NCI-H2171 treated with DMSO at 0.1 percent for 48 hours (cell line): ENCODE results near the gene NOS1.

Experiments used
- DNase-seq: peaks from one replicate; lab custom pipeline; 2025; lab: John Stamatoyannopoulos, UW

NOS1 gene

DNA sequence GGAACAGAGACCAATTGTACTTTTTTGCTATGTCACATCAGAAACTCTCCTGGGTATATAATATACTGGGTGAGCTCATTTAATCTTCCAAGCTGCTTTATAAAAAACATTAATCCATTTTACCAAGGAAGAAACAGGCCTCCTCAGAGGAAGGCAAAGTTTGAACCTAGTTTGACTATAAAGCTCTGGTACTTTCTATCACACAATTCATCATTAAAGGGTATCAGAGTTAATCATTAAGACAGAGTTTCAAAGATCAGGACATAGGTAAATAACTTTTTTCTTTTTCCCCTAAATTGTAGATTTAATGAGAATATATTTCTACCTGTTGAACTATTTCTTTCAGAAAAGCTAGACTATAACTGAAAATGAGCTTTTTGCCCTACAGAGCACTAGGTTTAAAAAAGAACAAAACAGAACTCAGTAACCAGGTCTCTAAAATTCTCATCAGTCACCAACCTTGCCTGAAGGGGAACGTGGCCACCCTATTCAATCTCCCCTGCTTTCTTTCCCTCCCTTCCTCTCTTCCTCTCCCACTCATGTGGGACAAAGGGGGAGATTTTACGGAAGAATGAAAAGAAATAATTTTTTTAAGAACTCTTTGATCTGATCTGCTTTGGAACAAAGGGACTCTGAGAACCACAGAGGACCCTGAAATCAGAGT, 189.8 kb downstream of the NOS1 start:
- no peak for DNase-seq

DNA sequence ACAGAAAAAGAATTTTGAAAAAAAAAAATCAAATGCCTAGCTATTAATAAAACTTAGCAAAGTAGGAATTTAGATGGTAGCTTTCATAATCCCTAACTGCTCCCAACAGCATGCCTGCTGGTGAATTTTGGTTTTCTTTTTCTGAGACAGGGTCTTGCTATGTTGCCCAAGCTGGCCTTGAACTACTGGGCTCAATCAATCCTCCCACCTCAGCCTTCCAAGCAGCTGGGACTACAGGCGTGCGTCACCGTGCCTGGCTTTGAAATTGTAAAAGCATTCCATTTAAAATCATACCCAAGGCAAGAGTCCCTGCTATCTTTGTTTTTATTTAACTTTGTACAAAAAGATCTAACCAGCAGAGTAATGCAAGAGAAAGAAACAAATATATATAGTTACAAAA, 191.9 kb downstream of the NOS1 start:
- no peak for DNase-seq

DNA sequence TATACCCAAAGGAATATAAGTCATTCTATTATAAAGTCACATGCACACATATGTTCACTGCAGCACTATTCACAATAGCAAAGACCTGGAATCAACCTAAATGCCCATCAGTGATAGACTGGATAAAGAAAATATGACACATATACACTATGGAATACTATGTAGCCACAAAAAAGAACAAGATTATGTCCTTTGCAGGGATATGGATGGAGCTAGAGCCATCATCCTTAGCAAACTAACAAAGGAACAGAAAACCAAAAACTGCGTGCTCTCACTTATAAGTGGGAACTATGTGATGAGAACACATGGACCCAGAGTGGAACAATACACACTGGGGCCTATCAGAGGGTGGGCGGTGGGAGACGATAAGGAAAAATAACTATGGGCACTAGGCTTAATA, 192.4 kb downstream of the NOS1 start:
- DNase-seq, result no peak

DNA sequence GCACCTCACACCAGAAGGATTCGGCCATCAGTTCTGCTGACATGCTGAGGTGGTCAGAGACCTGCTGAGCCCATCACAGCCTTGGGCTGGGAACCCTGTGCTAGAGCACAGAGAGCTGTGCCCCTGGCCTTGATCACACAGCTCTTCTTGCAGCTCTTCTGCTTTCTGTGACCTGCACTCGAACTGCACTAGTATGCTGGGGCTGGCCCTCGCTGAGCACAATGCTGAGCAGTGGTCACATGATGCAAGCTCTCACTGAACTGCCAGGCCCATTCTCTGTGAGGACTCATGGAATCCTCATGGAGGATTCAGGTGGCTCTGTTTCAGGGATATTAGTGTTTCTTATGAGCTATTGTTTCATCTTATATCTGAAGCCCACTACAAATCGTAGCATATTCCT, 193.7 kb downstream of the NOS1 start:
- DNase-seq, result no peak

DNA sequence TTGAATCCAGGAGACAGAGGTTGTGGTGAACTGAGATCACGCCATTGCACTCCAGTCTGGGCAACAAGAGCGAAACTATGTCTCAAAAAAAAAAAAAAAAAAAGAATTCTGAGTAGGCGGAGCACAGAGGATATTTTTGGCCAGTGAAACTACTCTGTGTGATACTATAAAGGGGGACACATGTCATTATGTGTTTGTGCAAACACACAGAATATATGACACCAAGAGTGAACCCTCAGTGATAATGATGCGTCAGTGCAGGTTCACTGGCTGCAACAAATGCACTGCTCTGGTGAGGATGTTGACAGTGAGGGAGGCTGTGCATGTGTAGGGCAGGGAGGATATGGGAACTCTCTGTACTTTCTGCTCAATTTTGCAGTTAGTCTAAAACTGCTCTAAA, 195.3 kb downstream of the NOS1 start:
- no peak for DNase-seq

DNA sequence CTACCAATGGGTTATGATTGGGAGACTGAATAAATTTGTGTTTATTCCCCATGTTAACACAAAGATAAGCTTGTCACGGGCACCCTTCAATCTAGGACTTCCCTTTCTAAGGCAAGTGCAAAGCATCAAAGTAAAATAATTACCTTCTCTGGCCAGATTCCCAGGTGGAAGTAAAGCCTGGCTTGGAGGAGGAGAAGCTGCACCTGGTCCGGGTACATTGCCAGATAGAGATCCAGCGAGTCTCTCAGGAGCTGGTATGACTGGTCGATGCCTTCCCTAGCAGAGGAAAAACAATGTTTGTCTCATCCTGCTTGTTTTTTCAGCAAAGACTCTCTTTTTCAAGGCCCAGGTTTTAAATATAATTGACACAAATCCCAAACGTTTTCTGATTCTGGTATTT, 196.1 kb downstream of the NOS1 start:
- DNase-seq, result no peak

DNA sequence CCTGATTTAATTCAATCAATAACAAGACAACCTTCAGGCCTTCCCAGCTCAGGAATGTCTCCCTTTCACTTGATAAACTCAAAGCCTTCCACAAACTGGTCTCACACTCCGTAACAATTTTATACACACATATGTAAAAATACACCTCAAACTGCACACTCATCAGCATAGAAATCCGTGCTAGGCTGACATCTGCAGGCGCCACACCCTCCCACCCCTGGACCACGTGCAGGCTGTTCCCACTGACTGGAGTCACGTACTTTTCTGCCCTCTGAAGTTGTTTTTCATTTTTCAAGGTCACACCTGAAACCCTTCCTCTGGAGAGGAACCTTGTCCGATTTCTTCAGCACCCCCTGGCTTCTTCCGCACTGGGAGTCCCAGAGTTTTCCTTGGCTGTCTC, 198.8 kb downstream of the NOS1 start:
- DNase-seq, result no peak

DNA sequence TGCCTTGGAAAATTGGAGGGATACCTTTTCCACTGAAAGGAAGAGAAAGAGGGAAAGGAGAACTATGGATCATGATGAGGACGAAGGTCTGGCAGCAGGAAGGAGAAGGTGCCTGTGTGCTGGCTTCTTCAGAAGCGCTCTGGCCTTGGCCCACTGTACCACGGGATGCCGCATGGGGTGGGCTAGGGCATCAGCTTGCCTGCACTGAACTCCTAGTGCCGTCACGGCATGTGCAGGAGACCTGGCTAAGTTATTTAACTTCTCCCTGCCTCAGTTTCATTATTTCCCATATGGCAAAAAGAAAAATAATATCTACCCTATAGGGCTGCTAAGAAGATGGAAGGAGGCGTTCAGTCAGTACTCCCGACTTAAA, 199.3 kb downstream of the NOS1 start:
- no peak for DNase-seq

DNA sequence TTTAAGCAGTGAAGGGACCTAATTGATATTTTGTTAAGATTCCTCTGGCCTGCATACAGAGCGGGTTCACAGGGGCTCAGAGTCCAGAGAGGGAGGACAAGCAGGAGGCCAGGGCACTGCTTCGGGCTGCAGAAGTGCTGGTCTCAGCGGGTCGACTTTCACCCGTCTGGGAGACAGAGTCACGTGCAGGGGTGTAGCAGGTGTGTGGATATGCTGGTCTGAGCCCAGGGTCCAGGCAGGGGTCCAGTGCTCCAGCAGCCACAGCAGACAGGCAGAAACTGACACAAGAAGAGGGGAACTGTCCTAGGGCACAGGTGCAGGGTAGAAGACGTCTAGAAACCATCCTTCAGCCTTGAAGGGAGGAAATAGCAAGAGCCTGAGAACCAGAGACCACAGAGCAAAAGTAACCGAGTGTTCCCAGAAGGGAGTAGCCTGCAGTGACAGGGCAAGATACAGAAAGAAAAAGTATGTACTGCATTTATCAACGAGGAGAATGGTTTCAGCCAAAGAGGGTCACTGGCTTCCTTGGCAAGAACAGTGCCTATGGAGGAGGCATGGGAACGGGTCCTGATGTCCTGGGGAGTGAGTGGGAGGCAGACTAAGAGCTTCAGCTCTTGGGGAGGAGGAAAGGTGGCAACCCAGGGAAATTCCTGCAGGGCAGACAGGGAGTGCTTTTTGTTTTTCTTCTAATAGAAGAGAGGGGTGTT, 199.8 kb downstream of the NOS1 start:
- DNase-seq, result no peak

DNA sequence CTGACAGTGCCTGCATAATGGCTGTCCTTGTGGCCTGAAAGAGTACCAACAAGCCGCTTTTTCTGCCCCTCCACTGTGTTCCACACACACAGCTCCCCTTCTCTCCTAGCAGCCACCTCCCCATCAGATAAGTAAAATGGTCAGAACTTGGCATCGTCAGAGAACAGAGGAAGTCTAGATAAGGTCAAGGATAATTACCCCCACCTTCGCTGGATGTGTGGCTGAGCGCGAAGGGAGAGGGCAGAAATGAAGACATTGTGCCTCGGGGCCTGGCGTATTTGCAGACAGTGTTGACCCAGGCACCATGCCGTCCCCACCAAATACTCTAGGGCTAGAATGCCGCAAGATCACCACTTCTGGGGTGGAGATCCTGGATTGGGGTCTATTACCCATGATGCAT, 201.8 kb downstream of the NOS1 start:
- no peak for DNase-seq

DNA sequence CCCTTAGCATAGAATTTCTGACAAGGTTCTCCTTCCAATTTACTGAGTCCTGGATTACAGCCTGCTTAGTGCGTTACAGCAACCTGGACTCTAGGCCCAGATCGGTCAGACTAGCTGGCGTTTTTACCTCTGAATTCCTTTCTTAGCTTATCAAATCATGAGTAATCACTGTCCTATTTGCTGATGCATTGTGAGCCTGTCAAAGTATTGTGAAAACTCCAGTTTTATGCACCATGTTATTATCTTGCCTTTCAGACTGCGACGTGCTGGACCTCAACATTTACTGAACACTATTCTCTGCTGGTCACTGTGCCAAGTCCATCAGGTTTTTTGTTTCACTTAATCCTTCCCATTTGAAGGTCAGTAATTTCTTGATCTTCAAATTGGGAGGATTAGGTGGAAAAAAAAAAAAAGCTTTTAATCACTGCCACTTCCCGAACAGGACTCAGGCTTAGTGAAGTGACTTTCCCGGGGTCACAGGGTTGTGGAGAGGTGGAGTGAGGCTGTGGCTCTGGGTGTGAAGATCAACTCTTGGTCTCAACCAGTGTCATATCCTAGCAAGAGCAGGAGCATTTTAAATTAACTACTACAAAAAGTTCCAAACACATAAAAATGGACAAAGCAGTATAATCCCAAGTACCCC, 202.4 kb downstream of the NOS1 start:
- no peak for DNase-seq
